CD4-positive, alpha-beta T cell (primary cell): ENCODE results near the gene GOLGA7B. TPM values are rescaled to one million over a fixed set of nuclear protein-coding genes. Genes with fewer than 3 reads are reported as not detected.
"Not testable (repeated sequence)": the region's sequence is repeated elsewhere in the genome, so short reads cannot be mapped to it uniquely, and the experiment has no call there.

Source experiments
- ATAC-seq: fragments of 200-7000 bp; cut with Tn5 transposase; one replicate; pipeline ENCODE4 v1.10.0; 2022; ENCODE audit warnings: mild to moderate bottlenecking; ENCODE audit not compliant: poor library complexity
- CTCF ChIA-PET: fragments of 350-600 bp; sonication (Branson Sonifier 250); formaldehyde crosslinking; loops from one replicate; lab custom pipeline; 2021; ENCODE audit warnings: antibody characterized with exemption, inconsistent platforms; lab: Charles Lee
- POLR2A ChIA-PET: fragments of 350-600 bp; sonication (Branson Sonifier 250); formaldehyde crosslinking; loops from one replicate; lab custom pipeline; 2021; ENCODE audit warnings: antibody characterized with exemption, inconsistent platforms; lab: Charles Lee
- DNase-seq, 14 experiments: peaks; one replicate each; pipeline ENCODE4 v3.0.0-alpha.2; 2013 to 2020; ENCODE audit warnings: mixed read lengths in 2 of 14
- H3K27ac ChIP-seq, 2 donors: one replicate each; pipeline versions ENCODE4 v1.5.1 to v1.7.0; 2013; ENCODE audit warnings: low read length in 2 of 2, low read depth in 1 of 2, mild to moderate bottlenecking in 1 of 2
- H3K27me3 ChIP-seq, 2 experiments: 1 replicate in 1 of 2; 2 replicates in 1 of 2; pipeline versions ENCODE4 v1.6.1 to v1.7.0; 2013; ENCODE audit warnings: low read length in 2 of 2, control low read depth in 1 of 2, mild to moderate bottlenecking in 1 of 2, moderate library complexity in 1 of 2; ENCODE audit not compliant: insufficient read depth in 2 of 2, control insufficient read depth in 1 of 2
- H3K36me3 ChIP-seq: one replicate; pipeline ENCODE4 v1.6.1; 2013; ENCODE audit warnings: low read length, control low read depth; ENCODE audit not compliant: insufficient read depth
- H3K4me1 ChIP-seq: one replicate; pipeline ENCODE4 v1.6.1; 2013; ENCODE audit warnings: low read length, control low read depth; ENCODE audit not compliant: insufficient read depth
- H3K4me3 ChIP-seq: one replicate; pipeline ENCODE4 v1.5.1; 2013; ENCODE audit warnings: mild to moderate bottlenecking, low read length, moderate library complexity
- H3K9me3 ChIP-seq, 2 experiments: 1 replicate in 1 of 2; 2 replicates in 1 of 2; pipeline versions ENCODE4 v1.6.1 to v1.7.0; 2013; ENCODE audit warnings: low read length in 2 of 2, mild to moderate bottlenecking in 2 of 2, control low read depth in 1 of 2, moderate library complexity in 1 of 2; ENCODE audit not compliant: control insufficient read depth in 1 of 2, insufficient read depth in 1 of 2
- H3K27ac Mint-ChIP-seq: one replicate; pipeline ENCODE4 v1.8.0; 2020; ENCODE audit warnings: mixed read lengths
- H3K27me3 Mint-ChIP-seq: one replicate; pipeline ENCODE4 v1.8.0; 2021; ENCODE audit warnings: mixed read lengths
- H3K36me3 Mint-ChIP-seq: one replicate; pipeline ENCODE4 v1.8.0; 2021; ENCODE audit warnings: low read depth, mixed read lengths
- H3K4me1 Mint-ChIP-seq: one replicate; pipeline ENCODE4 v1.8.0; 2021; ENCODE audit warnings: low read depth, mixed read lengths
- H3K4me3 Mint-ChIP-seq: one replicate; pipeline ENCODE4 v1.8.0; 2020; ENCODE audit warnings: mild to moderate bottlenecking, mixed read lengths
- H3K9me3 Mint-ChIP-seq: one replicate; pipeline ENCODE4 v1.8.0; 2020; ENCODE audit warnings: mixed read lengths
- intact Hi-C, 2 experiments: fragments of 100-400 bp; cut with DNase I in 1 of 2; cut with micrococcal nuclease in 1 of 2; formaldehyde crosslinking; loops; one replicate each; pipeline versions ENCODE4 v1.15.1 to v1.9.0; 2023 to 2025; cut with DNase I, micrococcal nuclease
- total RNA-seq, 174 experiments: library from RNA in 2 of 174; stranded (reverse) in 2 of 174; gene quantifications; one replicate each; pipeline ENCODE4 v1.2.3 and lab custom pipeline; 2021 to 2026
- TF ChIP-seq, protein P1 (sequence below): fragments of 200-600 bp; IDR thresholded peaks from one replicate; pipeline ENCODE4 v1.8.0; 2022; ENCODE audit warnings: antibody characterized with exemption, mild to moderate bottlenecking

The GOLGA7B gene
- total RNA-seq, 2 experiments from 2014 or later = 4.5 to 6.1 TPM

DNA sequence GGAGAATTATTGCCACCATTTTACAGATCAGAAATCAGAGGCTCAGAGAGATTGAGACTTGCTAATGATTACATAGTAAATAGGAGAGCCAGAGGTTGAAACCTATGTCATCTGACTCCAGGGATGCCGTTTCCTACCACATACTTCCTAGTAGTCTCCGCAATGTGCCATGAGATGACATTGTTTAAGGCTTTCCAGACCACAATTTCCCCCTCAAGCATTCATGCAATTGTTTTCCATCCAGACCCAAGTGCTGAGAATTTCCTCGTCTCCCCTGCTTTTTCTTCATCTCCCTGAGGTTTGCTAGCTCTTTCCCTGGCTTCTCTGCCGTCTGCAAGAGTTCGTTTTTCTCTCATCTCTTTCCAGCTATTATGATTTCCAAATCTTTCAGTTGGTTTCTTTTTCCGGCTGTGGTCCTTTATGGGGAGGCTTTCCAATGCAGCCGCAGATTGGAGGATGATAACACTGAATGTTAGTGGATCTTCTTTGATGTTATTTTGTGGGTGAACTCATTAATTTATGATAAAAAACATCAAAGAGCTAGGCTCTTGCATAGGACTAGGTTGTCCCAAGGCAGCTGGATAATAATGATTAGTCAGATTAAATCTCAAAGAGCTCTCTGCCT, 6.9 kb upstream of the GOLGA7B start:
- POLR2A ChIA-PET = no interaction called here
- H3K36me3 Mint-ChIP-seq = no peaks in the 10 kb centered on the region
- peaks cover 20% of the 10 kb centered on the region for H3K4me1 Mint-ChIP-seq
- H3K9me3 ChIP-seq = peaks cover 0 to 7% of the 10 kb centered on the region in 2 experiments
- H3K9me3 Mint-ChIP-seq = no peaks in the 10 kb centered on the region
- no peaks in the 10 kb centered on the region for H3K4me1 ChIP-seq
- ATAC-seq = no peak
- TF ChIP-seq, protein P1, sequence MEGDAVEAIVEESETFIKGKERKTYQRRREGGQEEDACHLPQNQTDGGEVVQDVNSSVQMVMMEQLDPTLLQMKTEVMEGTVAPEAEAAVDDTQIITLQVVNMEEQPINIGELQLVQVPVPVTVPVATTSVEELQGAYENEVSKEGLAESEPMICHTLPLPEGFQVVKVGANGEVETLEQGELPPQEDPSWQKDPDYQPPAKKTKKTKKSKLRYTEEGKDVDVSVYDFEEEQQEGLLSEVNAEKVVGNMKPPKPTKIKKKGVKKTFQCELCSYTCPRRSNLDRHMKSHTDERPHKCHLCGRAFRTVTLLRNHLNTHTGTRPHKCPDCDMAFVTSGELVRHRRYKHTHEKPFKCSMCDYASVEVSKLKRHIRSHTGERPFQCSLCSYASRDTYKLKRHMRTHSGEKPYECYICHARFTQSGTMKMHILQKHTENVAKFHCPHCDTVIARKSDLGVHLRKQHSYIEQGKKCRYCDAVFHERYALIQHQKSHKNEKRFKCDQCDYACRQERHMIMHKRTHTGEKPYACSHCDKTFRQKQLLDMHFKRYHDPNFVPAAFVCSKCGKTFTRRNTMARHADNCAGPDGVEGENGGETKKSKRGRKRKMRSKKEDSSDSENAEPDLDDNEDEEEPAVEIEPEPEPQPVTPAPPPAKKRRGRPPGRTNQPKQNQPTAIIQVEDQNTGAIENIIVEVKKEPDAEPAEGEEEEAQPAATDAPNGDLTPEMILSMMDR = no peak
- no peaks in the 10 kb centered on the region for H3K36me3 ChIP-seq
- no peaks in the 10 kb centered on the region for H3K27me3 ChIP-seq
- no peak overlapping the region for H3K4me3 Mint-ChIP-seq
- intact Hi-C loops = no loop called here
- no peak overlapping the region for H3K27ac ChIP-seq
- CTCF ChIA-PET = no interaction called here
- no peak overlapping the region for H3K27ac Mint-ChIP-seq
- no peak overlapping the region for H3K4me3 ChIP-seq
- H3K27me3 Mint-ChIP-seq = no peaks in the 10 kb centered on the region
- no peak for DNase-seq

DNA sequence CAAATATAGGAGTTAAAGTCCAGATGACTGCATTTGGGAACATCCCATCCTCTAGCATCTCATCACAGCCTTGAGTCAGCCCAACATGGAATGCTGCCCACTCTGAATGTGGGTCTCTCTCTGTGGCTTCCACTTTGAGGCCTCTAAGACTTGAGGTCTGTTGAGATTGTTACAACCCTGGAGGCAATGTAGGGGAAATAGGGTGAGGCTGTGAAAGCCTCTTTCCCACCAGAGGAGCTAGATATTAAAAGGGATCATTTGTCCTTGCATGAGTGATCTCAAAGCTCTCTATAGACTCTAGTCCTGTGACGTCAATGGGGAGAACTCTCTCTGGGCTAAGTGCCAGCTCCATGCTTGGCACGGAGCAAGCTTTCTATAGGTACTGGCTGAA, 6.4 kb upstream of the GOLGA7B start:
- Histone ChIP-seq H3K27me3 (no peaks in the 10 kb centered on the region), H3K36me3 (no peaks in the 10 kb centered on the region), H3K27ac (no peak overlapping the region), H3K4me1 (no peaks in the 10 kb centered on the region), H3K9me3 (peaks cover 0 to 7% of the 10 kb centered on the region in 2 experiments), H3K4me3 (no peak overlapping the region)
- Mint-ChIP-seq H3K4me1 (peaks cover 20% of the 10 kb centered on the region), H3K4me3 (no peak overlapping the region), H3K27ac (no peak overlapping the region), H3K27me3 (no peaks in the 10 kb centered on the region), H3K36me3 (no peaks in the 10 kb centered on the region), H3K9me3 (no peaks in the 10 kb centered on the region)
- intact Hi-C loops = no loop called here
- TF ChIP-seq, protein P1 = no peak
- CTCF ChIA-PET = no interaction called here
- DNase-seq (no peak), ATAC-seq (no peak)
- POLR2A ChIA-PET = no interaction called here

DNA sequence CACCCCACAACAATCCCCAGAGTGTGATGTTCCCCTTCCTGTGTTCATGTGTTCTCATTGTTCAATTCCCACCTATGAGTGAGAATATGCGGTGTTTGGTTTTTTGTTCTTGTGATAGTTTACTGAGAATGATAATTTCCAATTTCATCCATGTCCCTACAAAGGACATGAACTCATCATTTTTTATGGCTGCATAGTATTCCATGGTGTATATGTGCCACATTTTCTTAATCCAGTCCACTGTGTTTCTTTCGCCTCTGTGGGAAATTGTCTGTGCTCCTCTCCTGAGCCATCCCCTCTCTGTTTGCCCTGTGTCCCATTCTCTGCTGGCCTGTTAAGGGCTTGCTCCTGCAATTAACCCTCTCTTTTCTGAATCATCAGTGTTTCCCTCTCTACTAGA, 5.7 kb upstream of the GOLGA7B start:
- H3K9me3 ChIP-seq, ATAC-seq, H3K4me3 Mint-ChIP-seq, DNase-seq, H3K9me3 Mint-ChIP-seq, H3K27ac Mint-ChIP-seq, H3K36me3 Mint-ChIP-seq, H3K4me1 ChIP-seq, H3K4me3 ChIP-seq, H3K27ac ChIP-seq, H3K27me3 ChIP-seq, H3K27me3 Mint-ChIP-seq, intact Hi-C loops, H3K36me3 ChIP-seq, POLR2A ChIA-PET, CTCF ChIA-PET: not testable (repeated sequence)
- peaks cover 23% of the 10 kb centered on the region for H3K4me1 Mint-ChIP-seq

DNA sequence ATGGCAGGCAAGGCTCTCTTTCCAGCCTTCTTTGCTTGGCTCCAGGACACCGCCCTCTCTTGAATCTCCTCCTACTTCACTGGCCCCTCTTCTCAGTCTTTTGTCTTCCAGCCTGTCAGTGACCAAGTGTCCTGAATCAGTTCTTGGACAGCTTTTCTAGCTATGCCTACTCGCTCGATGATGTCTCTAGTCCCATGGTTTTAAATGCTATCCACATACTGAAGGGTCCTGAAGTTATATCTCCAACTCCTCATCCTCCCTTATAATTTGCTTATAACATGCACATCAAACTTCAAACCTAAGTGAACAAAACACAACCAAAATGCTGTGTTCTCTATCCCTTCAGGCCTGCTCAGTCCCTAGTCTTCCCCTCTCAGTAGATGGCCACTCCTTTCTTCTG, 5.0 kb upstream of the GOLGA7B start:
- TF ChIP-seq, protein P1 = no peak
- Histone ChIP-seq H3K9me3 (peaks cover 0 to 7% of the 10 kb centered on the region in 2 experiments), H3K27ac (no peak overlapping the region), H3K4me1 (peaks cover 10% of the 10 kb centered on the region), H3K27me3 (no peaks in the 10 kb centered on the region), H3K36me3 (no peaks in the 10 kb centered on the region), H3K4me3 (no peak overlapping the region)
- intact Hi-C loops = loop anchor here in 1 of 2 experiments (5.0 kb wide), 1 partner anchor 32 kb away; no protein-coding TSS in a partner anchor
- Mint-ChIP-seq H3K4me3 (no peak overlapping the region), H3K4me1 (peaks cover 29% of the 10 kb centered on the region), H3K27ac (no peak overlapping the region), H3K27me3 (no peaks in the 10 kb centered on the region), H3K36me3 (no peaks in the 10 kb centered on the region), H3K9me3 (no peaks in the 10 kb centered on the region)
- ChIA-PET CTCF (no interaction called here), POLR2A (no interaction called here)
- no peak for DNase-seq
- no peak for ATAC-seq
